Sigmoid colon (tissue), 4 donors: ENCODE measurements around the gene PIK3R6.

Experiments
- CTCF ChIP-seq, 4 experiments: fragments of 450-650 bp in 3 of 4; fragments of 200-600 bp in 1 of 4; IDR thresholded peaks; one replicate each; pipeline ENCODE4 v1.5.1; 2016 to 2019; ENCODE audit warnings: antibody characterized with exemption in 4 of 4, mild to moderate bottlenecking in 3 of 4, moderate library complexity in 2 of 4
- EP300 ChIP-seq, 4 donors: sonication (generic); formaldehyde crosslinking; IDR thresholded peaks; one replicate each; pipeline ENCODE4 v1.6.1; 2017; ENCODE audit warnings: antibody characterized with exemption in 4 of 4
- POLR2A ChIP-seq, 2 donors: fragments of 450-650 bp; IDR thresholded peaks; one replicate each; pipeline ENCODE4 v1.6.1; 2016; ENCODE audit warnings: antibody characterized with exemption in 2 of 2, mild to moderate bottlenecking in 2 of 2, moderate library complexity in 2 of 2
- POLR2AphosphoS5 ChIP-seq, 4 donors: sonication (generic); formaldehyde crosslinking; IDR thresholded peaks; one replicate each; pipeline ENCODE4 v1.6.1; 2017; ENCODE audit warnings: antibody characterized with exemption in 4 of 4

GRCh38 chr17:8914554-8914953 is 47.1 kb upstream of the PIK3R6 start:
- TF ChIP-seq POLR2AphosphoS5 (IDR thresholded peaks at IDR 0.05) (no peak), CTCF (IDR thresholded peaks at IDR 0.05) (no peak), POLR2A (IDR thresholded peaks at IDR 0.05) (no peak), EP300 (IDR thresholded peaks at IDR 0.05) (no peak)
